ENCODE measurements around the gene EEF2KMT. TPM values are rescaled to one million over a fixed set of nuclear protein-coding genes. Genes with fewer than 3 reads are reported as not detected.

Gene EEF2KMT
- total and polyA plus RNA-seq, 2 of the 8 experiments (the other 6 are each of a cell fraction or from before 2014, with no cell fraction given), result 35.8 to 37.0 TPM

DNA sequence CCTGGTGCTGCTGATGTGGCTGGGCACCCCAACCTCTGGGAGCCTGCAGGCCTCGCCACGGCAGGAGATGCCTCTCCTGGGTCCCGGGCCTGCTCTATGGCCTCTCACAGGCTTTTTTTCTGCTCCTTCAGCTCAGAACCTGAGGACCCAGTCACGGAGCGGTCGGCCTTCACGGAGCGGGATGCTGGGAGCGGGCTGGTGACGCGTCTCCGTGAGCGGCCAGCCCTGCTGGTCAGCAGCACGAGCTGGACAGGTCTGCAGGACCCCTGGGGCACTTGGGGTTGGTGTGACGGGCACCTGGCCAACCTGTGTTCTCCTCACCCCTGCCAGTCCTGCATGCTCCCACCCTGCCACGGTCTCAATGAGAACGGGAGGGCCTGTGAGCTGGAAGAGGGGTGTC lies 19.0 kb downstream of the EEF2KMT start:
- no peak overlapping the region for H2BK5ac ChIP-seq (ENCODE audit: low read depth, low read length)
- CTCF ChIA-PET (ENCODE audit: partially characterized antibody), result interaction anchor here (1.4 to 27.9 kb wide), 2 partner anchors 14 to 25 kb away, joined by 3 to 625 read pairs; partner anchors contain the start of gene C16orf89
- no peak overlapping the region for H4K5ac ChIP-seq (ENCODE audit: insufficient read length, low read depth, low read length)
- H3K36me3 ChIP-seq (ENCODE audit: control insufficient read depth in 2 of 4, insufficient read depth in 4 of 4, low read length in 3 of 4), result peaks cover 0 to 31% (median 17%) of the 10 kb centered on the region in 4 experiments; a peak in 7 of 8 replicates
- H3K23ac ChIP-seq (ENCODE audit: insufficient read length), result no peak overlapping the region
- H3K27me3 ChIP-seq (replicated peaks in 1 of 4; ENCODE audit: control insufficient read depth in 3 of 4, extremely low read depth in 1 of 4, insufficient read depth in 3 of 4, low read length in 3 of 4), result no peaks in the 10 kb centered on the region
- H2AFZ ChIP-seq (ENCODE audit: low read length), result no peak overlapping the region
- no peak overlapping the region for H2BK120ac ChIP-seq (replicated peaks; ENCODE audit: low read depth, low read length)
- no peak overlapping the region for H2BK12ac ChIP-seq (ENCODE audit: low read depth, low read length)
- H3K79me2 ChIP-seq (ENCODE audit: control insufficient read depth in 1 of 2, insufficient read depth in 2 of 2, low read length in 2 of 2), result peaks cover 0 to 6% of the 10 kb centered on the region in 2 experiments; a peak in 2 of 4 replicates
- no peak overlapping the region for H4K8ac ChIP-seq (ENCODE audit: extremely low read depth, insufficient read depth, low read length)
- FAIRE-seq (no peak), DNase-seq (ENCODE audit: low read depth in 1 of 2, low spot score in 2 of 2) (no peak)
- no peak overlapping the region for H3K18ac ChIP-seq (ENCODE audit: extremely low read depth, low read length)
- H2BK20ac ChIP-seq (ENCODE audit: low read length), result no peak overlapping the region
- H2BK15ac ChIP-seq (ENCODE audit: low read length), result no peak overlapping the region
- no peak overlapping the region for H3K4me3 ChIP-seq (ENCODE audit: extremely low read depth in 1 of 4, insufficient read depth in 2 of 4, low read depth in 3 of 4, low read length in 4 of 4)
- H3K27ac ChIP-seq (ENCODE audit: low read depth, low read length), result no peak overlapping the region
- no peak overlapping the region for H3K4ac ChIP-seq (replicated peaks; ENCODE audit: insufficient read length, low read depth, low read length)
- no peak overlapping the region for H2AK5ac ChIP-seq (ENCODE audit: low read depth, low read length)
- no peak overlapping the region for H3K14ac ChIP-seq (ENCODE audit: insufficient read length)
- no peak overlapping the region for H4K91ac ChIP-seq (replicated peaks; ENCODE audit: insufficient read length, low read length)
- no peaks in the 10 kb centered on the region for H3K4me1 ChIP-seq (replicated peaks in 1 of 4; ENCODE audit: control insufficient read depth in 3 of 4, insufficient read depth in 4 of 4, low read length in 3 of 4)
- 95% methylated on average over 17 of the region's 17 CpGs; no CpG with 5 or more reads in 1 of the 2 experiments for WGBS, 2 experiments (ENCODE audit: extremely low coverage in 1 of 2, insufficient coverage in 1 of 2, insufficient read length in 1 of 2, insufficient replicate concordance in 2 of 2, low coverage in 1 of 2, low lambda C conversion rate in 2 of 2, missing lambda C conversion rate in 1 of 2)
- no peaks in the 10 kb centered on the region for H3K9me3 ChIP-seq (ENCODE audit: insufficient read depth in 2 of 2, low read depth in 1 of 2, low read length in 1 of 2)
- H3K23me2 ChIP-seq (ENCODE audit: low read depth, low read length), result no peaks in the 10 kb centered on the region
- no peak overlapping the region for H3K9ac ChIP-seq (replicated peaks in 1 of 4; ENCODE audit: extremely low read depth in 1 of 4, low read depth in 3 of 4, low read length in 3 of 4)
- POLR2A ChIA-PET (ENCODE audit: partially characterized antibody), result interaction anchor here (0.9 to 1.8 kb wide), 4 partner anchors 10 to 91 kb away, joined by 3 to 5 read pairs (median 4); no protein-coding TSS in a partner anchor
- no peaks in the 10 kb centered on the region for H3K79me1 ChIP-seq (ENCODE audit: low read depth, low read length)
- H3K4me2 ChIP-seq (ENCODE audit: insufficient read depth in 1 of 2, low read depth in 2 of 2, low read length in 2 of 2), result no peak overlapping the region
- no peaks in the 10 kb centered on the region for H4K20me1 ChIP-seq (replicated peaks in 1 of 2; ENCODE audit: control insufficient read depth in 1 of 2, insufficient read depth in 2 of 2, low read length in 2 of 2)
- H3K56ac ChIP-seq (replicated peaks; ENCODE audit: insufficient read length, low read depth, low read length), result no peak overlapping the region
- no peak for TF ChIP-seq TAF7 (optimal IDR thresholded peaks at IDR 0.05; ENCODE audit: borderline replicate concordance, low read depth, low read length)
- no peak for TF ChIP-seq RXRA (IDR thresholded peaks at IDR 0.05; ENCODE audit: insufficient read depth, low read depth, low read length)
- TF ChIP-seq MAFK (IDR thresholded peaks at IDR 0.05; ENCODE audit: low read depth, low read length), result no peak
- no peak for TF ChIP-seq EP300 (IDR thresholded peaks at IDR 0.05; ENCODE audit: borderline replicate concordance in 1 of 2, low read depth in 2 of 2, low read length in 2 of 2)
- TF ChIP-seq, protein P1, sequence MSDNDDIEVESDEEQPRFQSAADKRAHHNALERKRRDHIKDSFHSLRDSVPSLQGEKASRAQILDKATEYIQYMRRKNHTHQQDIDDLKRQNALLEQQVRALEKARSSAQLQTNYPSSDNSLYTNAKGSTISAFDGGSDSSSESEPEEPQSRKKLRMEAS (IDR thresholded peaks at IDR 0.05), result no peak
- no peak for TF ChIP-seq YY1 (IDR thresholded peaks at IDR 0.05; ENCODE audit: low read depth, low read length)
- no peak for TF ChIP-seq BRCA1 (IDR thresholded peaks at IDR 0.05; ENCODE audit: low read depth, low read length)
- TF ChIP-seq SIX5 (IDR thresholded peaks at IDR 0.05; ENCODE audit: low read depth, low read length), result no peak
- TF ChIP-seq EZH2 (IDR thresholded peaks at IDR 0.05; ENCODE audit: low read depth, low read length, severe bottlenecking), result no peak
- no peak for TF ChIP-seq GABPA (IDR thresholded peaks at IDR 0.05; ENCODE audit: borderline replicate concordance, insufficient read depth, low read length)
- no peak for TF ChIP-seq EGR1 (IDR thresholded peaks at IDR 0.05; ENCODE audit: borderline replicate concordance, low read depth, low read length)
- TF ChIP-seq SRF (IDR thresholded peaks at IDR 0.05; ENCODE audit: low read depth, low read length), result no peak

Measured in H1 (cell line).